Retinal pigment epithelial cell (primary cell): ENCODE results near the gene PCDH12.

Experiments
- DNase-seq: peaks from one replicate; pipeline ENCODE4 v3.0.0-alpha.2; 2010; ENCODE audit warnings: low read depth
- H3K4me3 ChIP-seq: 2 replicates; pipeline ENCODE4 v1.5.1; 2011; ENCODE audit warnings: mild to moderate bottlenecking, low read length, control low read depth, moderate library complexity
- TF ChIP-seq, protein P1 (sequence below): conservative IDR thresholded peaks from 2 replicates; pipeline ENCODE4 v1.5.1; 2011; ENCODE audit warnings: low read depth, low read length, control low read depth, inconsistent platforms

The PCDH12 gene

GRCh38 chr5:141958546-141959172 lies 657 bp upstream of the PCDH12 start:
- H3K4me3 ChIP-seq: no peak overlapping the region
- TF ChIP-seq, protein P1, sequence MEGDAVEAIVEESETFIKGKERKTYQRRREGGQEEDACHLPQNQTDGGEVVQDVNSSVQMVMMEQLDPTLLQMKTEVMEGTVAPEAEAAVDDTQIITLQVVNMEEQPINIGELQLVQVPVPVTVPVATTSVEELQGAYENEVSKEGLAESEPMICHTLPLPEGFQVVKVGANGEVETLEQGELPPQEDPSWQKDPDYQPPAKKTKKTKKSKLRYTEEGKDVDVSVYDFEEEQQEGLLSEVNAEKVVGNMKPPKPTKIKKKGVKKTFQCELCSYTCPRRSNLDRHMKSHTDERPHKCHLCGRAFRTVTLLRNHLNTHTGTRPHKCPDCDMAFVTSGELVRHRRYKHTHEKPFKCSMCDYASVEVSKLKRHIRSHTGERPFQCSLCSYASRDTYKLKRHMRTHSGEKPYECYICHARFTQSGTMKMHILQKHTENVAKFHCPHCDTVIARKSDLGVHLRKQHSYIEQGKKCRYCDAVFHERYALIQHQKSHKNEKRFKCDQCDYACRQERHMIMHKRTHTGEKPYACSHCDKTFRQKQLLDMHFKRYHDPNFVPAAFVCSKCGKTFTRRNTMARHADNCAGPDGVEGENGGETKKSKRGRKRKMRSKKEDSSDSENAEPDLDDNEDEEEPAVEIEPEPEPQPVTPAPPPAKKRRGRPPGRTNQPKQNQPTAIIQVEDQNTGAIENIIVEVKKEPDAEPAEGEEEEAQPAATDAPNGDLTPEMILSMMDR: no peak
- no peak for DNase-seq

DNA sequence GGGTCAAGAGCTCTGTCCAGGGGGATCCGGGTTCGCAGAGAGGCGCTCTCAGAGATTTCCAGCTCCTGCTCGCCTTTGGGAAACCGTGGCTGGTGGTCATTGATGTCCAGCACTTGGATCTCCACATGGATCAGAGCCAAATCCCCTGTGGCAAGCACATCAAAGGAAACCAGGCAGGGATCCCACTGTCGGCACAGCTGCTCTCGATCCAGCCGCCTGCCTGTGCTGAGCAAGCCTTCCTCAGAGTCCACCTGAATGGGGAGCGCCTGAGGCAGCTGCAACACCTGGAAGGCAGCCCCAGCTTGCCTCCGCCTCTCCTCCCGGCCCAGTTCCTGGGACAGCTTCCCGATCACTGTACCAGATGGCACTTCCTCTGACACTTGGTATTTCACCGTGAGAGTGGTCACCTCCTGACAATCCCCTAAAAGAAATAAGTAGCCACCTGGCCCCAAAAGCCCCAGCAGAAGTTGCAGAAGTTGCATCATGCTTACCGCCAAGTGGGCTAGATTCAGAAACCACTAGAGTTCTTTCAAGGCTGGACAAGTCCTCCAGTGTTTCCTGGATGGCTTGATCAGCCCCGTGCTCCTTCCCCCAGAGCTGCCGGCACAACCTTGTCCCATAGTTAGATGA lies 520 bp downstream of the PCDH12 start:
- DNase-seq: no peak
- TF ChIP-seq, protein P1: no peak
- H3K4me3 ChIP-seq: no peak overlapping the region

DNA sequence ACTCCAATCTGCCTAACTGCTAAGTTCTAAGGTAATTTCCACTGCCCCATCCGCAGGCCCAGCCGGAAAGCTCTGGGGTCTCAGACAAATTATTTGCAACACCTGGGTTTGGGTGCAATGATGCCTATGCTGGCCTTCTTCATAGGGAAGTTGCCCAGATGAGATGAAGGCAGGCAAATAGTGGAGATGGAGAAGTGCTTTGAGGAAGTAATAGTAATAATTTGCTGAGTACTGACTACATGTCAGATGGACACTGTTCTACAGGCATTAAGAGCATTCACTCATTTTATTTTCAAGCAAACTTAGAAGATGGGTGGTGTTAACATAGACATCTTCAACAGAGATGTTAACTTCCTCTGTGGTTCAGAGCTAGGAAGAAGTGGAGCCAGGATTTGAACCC lies 3.8 kb downstream of the PCDH12 start:
- no peak overlapping the region for H3K4me3 ChIP-seq
- DNase-seq: no peak
- TF ChIP-seq, protein P1: no peak

GRCh38 chr5:141952020-141952419 lies 6.0 kb downstream of the PCDH12 start:
- TF ChIP-seq, protein P1: no peak
- H3K4me3 ChIP-seq: no peak overlapping the region
- DNase-seq: no peak

GRCh38 chr5:141951332-141951781 lies 6.6 kb downstream of the PCDH12 start:
- H3K4me3 ChIP-seq: no peak overlapping the region
- no peak for DNase-seq
- TF ChIP-seq, protein P1: peak; percentile 69

- TF ChIP-seq, protein P1: no peak
- no peak overlapping the region for H3K4me3 ChIP-seq
- DNase-seq: no peak
Observed at GRCh38 chr5:141950207-141951005, 7.6 kb downstream of the PCDH12 start.
